HCT116 (cell line): Measurements from ENCODE around the gene GOT1. TPM values are rescaled to one million over a fixed set of nuclear protein-coding genes. Genes with fewer than 3 reads are reported as not detected.

ENCODE experiments used
- ATAC-seq: fragments of 200-7000 bp; cut with Tn5 transposase; 2 replicates; pipeline ENCODE4 v1.9.1; 2020; ENCODE audit warnings: mild to moderate bottlenecking, moderate library complexity
- BruUV-seq: library from RNA; stranded (reverse); fragments of 400-500 nt; replicated peaks from 2 replicates; lab custom pipeline; 2021; lab: Mats Ljungman, UMichigan
- CTCF ChIA-PET: fragments of 300-600 bp; sonication (Branson Sonifier 250); formaldehyde crosslinking; loops from one replicate; lab custom pipeline; 2021; ENCODE audit warnings: antibody characterized with exemption; lab: Charles Lee
- POLR2A ChIA-PET: fragments of 300-600, 350-600 bp; sonication (Branson Sonifier 250); formaldehyde crosslinking; loops from one replicate; lab custom pipeline; 2021; ENCODE audit warnings: antibody characterized with exemption; lab: Charles Lee
- RAD21 ChIA-PET, 2 experiments: fragments of 300-600 bp; sonication (Branson Sonifier 250); formaldehyde crosslinking; loops; one replicate each; lab custom pipeline; 2023; ENCODE audit warnings: low total read pairs in 2 of 2; ENCODE audit not compliant: uncharacterized antibody in 2 of 2, unreplicated experiment in 2 of 2, low non-redundant PET in 1 of 2; lab: Charles Lee
- DNase-seq: peaks from one replicate; pipeline ENCODE4 v3.0.0-alpha.2; 2010; ENCODE audit warnings: low read depth, low spot score
- H2AFZ ChIP-seq: fragments of 200-600 bp; shearing (Covaris generic), sonication (generic); 2 replicates; pipeline ENCODE4 v1.6.1; 2017; ENCODE audit warnings: low read depth, mixed run types, mixed read lengths, antibody characterized with exemption, low read length; ENCODE audit not compliant: poor library complexity, severe bottlenecking
- H3K27ac ChIP-seq: 2 replicates; pipeline ENCODE4 v1.5.1; 2012; ENCODE audit warnings: low read depth, low read length
- H3K27me3 ChIP-seq: fragments of 200-600 bp; sonication (generic); 2 replicates; pipeline ENCODE4 v1.6.1; 2016; ENCODE audit warnings: mixed run types, low read length, mixed read lengths; ENCODE audit not compliant: insufficient read depth
- H3K36me3 ChIP-seq, 2 experiments: fragments of 200-500 bp in 1 of 2; fragments of 200-600 bp in 1 of 2; sonication (Bioruptor generic) in 1 of 2; sonication (generic) in 1 of 2; 2 replicates each; pipeline versions ENCODE4 v1.5.1 to v1.6.1; 2014 to 2016; ENCODE audit warnings: low read length in 2 of 2, inconsistent platforms in 1 of 2, mixed read lengths in 1 of 2, mixed run types in 1 of 2; ENCODE audit not compliant: insufficient read depth in 2 of 2, control insufficient read depth in 1 of 2
- H3K4me1 ChIP-seq, 2 experiments: fragments of 200-600 bp in 1 of 2; sonication (generic) in 1 of 2; 2 replicates each; pipeline versions ENCODE4 v1.5.1 to v1.6.1; 2012 to 2017; ENCODE audit warnings: low read length in 2 of 2, inconsistent platforms in 1 of 2, mild to moderate bottlenecking in 1 of 2, mixed read lengths in 1 of 2, mixed run types in 1 of 2, moderate library complexity in 1 of 2; ENCODE audit not compliant: insufficient read depth in 2 of 2, control insufficient read depth in 1 of 2
- H3K4me2 ChIP-seq: fragments of 200-600 bp; sonication (generic); 2 replicates; pipeline ENCODE4 v1.6.1; 2017; ENCODE audit warnings: mixed run types, low read length, mixed read lengths
- H3K4me3 ChIP-seq, 2 experiments: fragments of 200-600 bp in 1 of 2; sonication (generic) in 1 of 2; replicated peaks in 1 of 2; 2 replicates each; pipeline ENCODE4 v1.5.1; 2011 to 2016; ENCODE audit warnings: low read length in 2 of 2, control low read depth in 1 of 2, low read depth in 1 of 2, mild to moderate bottlenecking in 1 of 2, mixed read lengths in 1 of 2, mixed run types in 1 of 2
- H3K79me2 ChIP-seq: fragments of 200-600 bp; sonication (generic); 2 replicates; pipeline ENCODE4 v1.6.1; 2017; ENCODE audit warnings: mild to moderate bottlenecking, mixed run types, low read length, moderate library complexity, mixed read lengths; ENCODE audit not compliant: insufficient read depth
- H3K9ac ChIP-seq: fragments of 200-600 bp; sonication (generic); 2 replicates; pipeline ENCODE4 v1.6.1; 2016; ENCODE audit warnings: low read length, mixed read lengths
- H3K9me2 ChIP-seq: fragments of 200-600 bp; sonication (generic), shearing (Covaris generic); 2 replicates; pipeline ENCODE4 v1.6.1; 2017; ENCODE audit warnings: mixed run types, mild to moderate bottlenecking, moderate library complexity; ENCODE audit not compliant: insufficient read depth
- H3K9me3 ChIP-seq, 2 experiments: fragments of 200-500 bp in 1 of 2; fragments of 200-600 bp in 1 of 2; sonication (Bioruptor generic) in 1 of 2; sonication (generic) in 1 of 2; 2 replicates each; pipeline ENCODE4 v1.6.1; 2014 to 2017; ENCODE audit warnings: low read length in 2 of 2, mixed read lengths in 2 of 2, inconsistent platforms in 1 of 2, low read depth in 1 of 2, mild to moderate bottlenecking in 1 of 2, mixed run types in 1 of 2, moderate library complexity in 1 of 2; ENCODE audit not compliant: control insufficient read depth in 1 of 2, insufficient read depth in 1 of 2
- H4K20me1 ChIP-seq: fragments of 200-600 bp; sonication (generic), shearing (Covaris generic); 2 replicates; pipeline ENCODE4 v1.6.1; 2017; ENCODE audit warnings: mixed run types, mild to moderate bottlenecking, moderate library complexity; ENCODE audit not compliant: insufficient read depth
- CBX3 ChIP-seq: IDR thresholded peaks from 2 replicates; pipeline ENCODE4 v1.6.1; 2012; ENCODE audit warnings: low read depth
- CEBPB ChIP-seq: IDR thresholded peaks from 2 replicates; pipeline ENCODE4 v1.6.1; 2012; ENCODE audit warnings: low read depth
- EGR1 ChIP-seq: IDR thresholded peaks from 2 replicates; pipeline ENCODE4 v1.6.1; 2012; ENCODE audit warnings: low read depth
- ELF1 ChIP-seq: IDR thresholded peaks from 2 replicates; pipeline ENCODE4 v1.6.1; 2012; ENCODE audit warnings: low read depth, borderline replicate concordance
- EZH2 ChIP-seq: fragments of 200-600 bp; sonication (generic); IDR thresholded peaks from 2 replicates; pipeline ENCODE4 v1.6.1; 2017; ENCODE audit warnings: antibody characterized with exemption, mixed run types
- EZH2phosphoT487 ChIP-seq: fragments of 200-600 bp; IDR thresholded peaks from 2 replicates; pipeline ENCODE4 v1.6.1; 2018; ENCODE audit warnings: antibody characterized with exemption, borderline replicate concordance
- FOSL1 ChIP-seq: IDR thresholded peaks from 2 replicates; pipeline ENCODE4 v1.6.1; 2012; ENCODE audit warnings: low read depth
- POLR2A ChIP-seq: IDR thresholded peaks from 2 replicates; pipeline ENCODE4 v1.7.0; 2011; ENCODE audit warnings: borderline replicate concordance; ENCODE audit not compliant: insufficient read depth, insufficient read length; ENCODE audit errors: extremely low read depth
- POLR2AphosphoS5 ChIP-seq: IDR thresholded peaks from 2 replicates; pipeline ENCODE4 v1.6.1; 2011; ENCODE audit warnings: mild to moderate bottlenecking, low read depth, low read length, moderate library complexity
- RAD21 ChIP-seq: IDR thresholded peaks from 2 replicates; pipeline ENCODE4 v1.6.1; 2012; ENCODE audit warnings: low read depth, mild to moderate bottlenecking
- SIN3A ChIP-seq: IDR thresholded peaks from 2 replicates; pipeline ENCODE4 v1.6.1; 2012; ENCODE audit warnings: low read depth
- SP1 ChIP-seq: IDR thresholded peaks from 2 replicates; pipeline ENCODE4 v1.6.1; 2012; ENCODE audit warnings: low read depth
- SRF ChIP-seq: IDR thresholded peaks from 2 replicates; pipeline ENCODE4 v1.6.1; 2012; ENCODE audit warnings: low read depth
- TCF7L2 ChIP-seq: IDR thresholded peaks from 2 replicates; pipeline ENCODE4 v1.7.0; 2011; ENCODE audit warnings: borderline replicate concordance, inconsistent platforms; ENCODE audit not compliant: insufficient read depth, insufficient read length; ENCODE audit errors: extremely low read depth
- ZNF274 ChIP-seq: fragments of 200-500 bp; sonication (Bioruptor generic); IDR thresholded peaks from 2 replicates; pipeline ENCODE4 v1.6.1; 2014; ENCODE audit warnings: mild to moderate bottlenecking, low read depth, low read length, inconsistent platforms
- intact Hi-C: fragments of 100-400 bp; cut with micrococcal nuclease; formaldehyde crosslinking; loops from 2 replicates; pipeline ENCODE4 v1.10.0; 2022
- total RNA-seq: library from RNA; stranded (reverse); gene quantifications from one replicate; pipeline ENCODE4 v1.2.1, GENCODE V29; 2021; ENCODE audit not compliant: unreplicated experiment
- TF ChIP-seq, protein P1 (sequence below): IDR thresholded peaks from 2 replicates; pipeline ENCODE4 v1.6.1; 2012
- TF ChIP-seq, protein P2 (sequence below): IDR thresholded peaks from 2 replicates; pipeline ENCODE4 v1.6.1; 2012; ENCODE audit warnings: low read depth
- TF ChIP-seq, protein P3 (sequence below): IDR thresholded peaks from 2 replicates; pipeline ENCODE4 v1.6.1; 2012
- TF ChIP-seq, protein P4 (sequence below), 3 experiments: fragments of 200-600 bp in 1 of 3; sonication (generic) in 1 of 3; IDR thresholded peaks in 2 of 3; conservative IDR thresholded peaks in 1 of 3; 2 replicates each; pipeline ENCODE4 v1.5.1; 2012 to 2017; ENCODE audit warnings: low read depth in 2 of 3, low read length in 2 of 3, antibody characterized with exemption in 1 of 3, borderline replicate concordance in 1 of 3, control low read depth in 1 of 3, mild to moderate bottlenecking in 1 of 3, mixed read lengths in 1 of 3, mixed run types in 1 of 3, moderate library complexity in 1 of 3; ENCODE audit not compliant: insufficient read depth in 1 of 3
- TF ChIP-seq, protein P5 (sequence below): IDR thresholded peaks from 2 replicates; pipeline ENCODE4 v1.6.1; 2011; ENCODE audit warnings: mild to moderate bottlenecking, low read length, moderate library complexity; ENCODE audit not compliant: insufficient replicate concordance; ENCODE audit errors: extremely low read depth

The GOT1 gene
- total RNA-seq, 1 experiment from 2014 or later, result 135 TPM

DNA sequence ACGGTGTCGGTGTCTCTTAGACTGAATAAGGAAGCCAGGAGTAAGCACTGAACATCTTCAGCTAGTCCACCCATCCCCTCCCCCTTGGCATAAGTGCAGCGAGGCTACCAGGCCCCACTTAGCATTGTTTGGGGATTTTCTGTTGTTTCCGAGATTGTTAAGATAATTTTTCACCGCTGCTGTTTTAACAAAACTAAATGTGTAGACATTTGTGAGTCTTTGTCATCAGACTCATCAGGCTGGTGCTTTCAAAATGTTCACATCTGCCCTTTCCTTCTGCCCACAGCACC, 21.0 kb upstream of the GOT1 start:
- CTCF ChIA-PET, result interaction anchor here (1.1 to 3.4 kb wide), 2 partner anchors 15 to 21 kb away, joined by 3 to 15 read pairs; partner anchors contain the start of gene GOT1
- H3K4me2 ChIP-seq, result no peak overlapping the region

More for the DNA sequence above, 21.0 kb upstream of the GOT1 start:
- Histone ChIP-seq H3K9ac (no peak overlapping the region), H3K9me2 (no peaks in the 10 kb centered on the region), H3K4me3 (no peak overlapping the region), H3K36me3 (no peaks in the 10 kb centered on the region), H3K27me3 (peaks cover 85% of the 10 kb centered on the region), H3K27ac (no peak overlapping the region), H3K79me2 (no peaks in the 10 kb centered on the region), H2AFZ (no peak overlapping the region), H3K9me3 (no peaks in the 10 kb centered on the region), H3K4me1 (no peaks in the 10 kb centered on the region), H4K20me1 (no peaks in the 10 kb centered on the region)
- TF ChIP-seq, protein P1, sequence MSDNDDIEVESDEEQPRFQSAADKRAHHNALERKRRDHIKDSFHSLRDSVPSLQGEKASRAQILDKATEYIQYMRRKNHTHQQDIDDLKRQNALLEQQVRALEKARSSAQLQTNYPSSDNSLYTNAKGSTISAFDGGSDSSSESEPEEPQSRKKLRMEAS, result no peak
- TF ChIP-seq CEBPB (no peak), EZH2phosphoT487 (no peak), EGR1 (no peak), FOSL1 (no peak), SIN3A (no peak), SP1 (no peak), POLR2AphosphoS5 (no peak), SRF (no peak), ELF1 (no peak), EZH2 (no peak), POLR2A (no peak), CBX3 (no peak), ZNF274 (no peak), RAD21 (no peak), TCF7L2 (no peak)
- TF ChIP-seq, protein P2, sequence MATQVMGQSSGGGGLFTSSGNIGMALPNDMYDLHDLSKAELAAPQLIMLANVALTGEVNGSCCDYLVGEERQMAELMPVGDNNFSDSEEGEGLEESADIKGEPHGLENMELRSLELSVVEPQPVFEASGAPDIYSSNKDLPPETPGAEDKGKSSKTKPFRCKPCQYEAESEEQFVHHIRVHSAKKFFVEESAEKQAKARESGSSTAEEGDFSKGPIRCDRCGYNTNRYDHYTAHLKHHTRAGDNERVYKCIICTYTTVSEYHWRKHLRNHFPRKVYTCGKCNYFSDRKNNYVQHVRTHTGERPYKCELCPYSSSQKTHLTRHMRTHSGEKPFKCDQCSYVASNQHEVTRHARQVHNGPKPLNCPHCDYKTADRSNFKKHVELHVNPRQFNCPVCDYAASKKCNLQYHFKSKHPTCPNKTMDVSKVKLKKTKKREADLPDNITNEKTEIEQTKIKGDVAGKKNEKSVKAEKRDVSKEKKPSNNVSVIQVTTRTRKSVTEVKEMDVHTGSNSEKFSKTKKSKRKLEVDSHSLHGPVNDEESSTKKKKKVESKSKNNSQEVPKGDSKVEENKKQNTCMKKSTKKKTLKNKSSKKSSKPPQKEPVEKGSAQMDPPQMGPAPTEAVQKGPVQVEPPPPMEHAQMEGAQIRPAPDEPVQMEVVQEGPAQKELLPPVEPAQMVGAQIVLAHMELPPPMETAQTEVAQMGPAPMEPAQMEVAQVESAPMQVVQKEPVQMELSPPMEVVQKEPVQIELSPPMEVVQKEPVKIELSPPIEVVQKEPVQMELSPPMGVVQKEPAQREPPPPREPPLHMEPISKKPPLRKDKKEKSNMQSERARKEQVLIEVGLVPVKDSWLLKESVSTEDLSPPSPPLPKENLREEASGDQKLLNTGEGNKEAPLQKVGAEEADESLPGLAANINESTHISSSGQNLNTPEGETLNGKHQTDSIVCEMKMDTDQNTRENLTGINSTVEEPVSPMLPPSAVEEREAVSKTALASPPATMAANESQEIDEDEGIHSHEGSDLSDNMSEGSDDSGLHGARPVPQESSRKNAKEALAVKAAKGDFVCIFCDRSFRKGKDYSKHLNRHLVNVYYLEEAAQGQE, result no peak
- TF ChIP-seq, protein P3, sequence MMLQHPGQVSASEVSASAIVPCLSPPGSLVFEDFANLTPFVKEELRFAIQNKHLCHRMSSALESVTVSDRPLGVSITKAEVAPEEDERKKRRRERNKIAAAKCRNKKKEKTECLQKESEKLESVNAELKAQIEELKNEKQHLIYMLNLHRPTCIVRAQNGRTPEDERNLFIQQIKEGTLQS, result no peak
- TF ChIP-seq, protein P4, sequence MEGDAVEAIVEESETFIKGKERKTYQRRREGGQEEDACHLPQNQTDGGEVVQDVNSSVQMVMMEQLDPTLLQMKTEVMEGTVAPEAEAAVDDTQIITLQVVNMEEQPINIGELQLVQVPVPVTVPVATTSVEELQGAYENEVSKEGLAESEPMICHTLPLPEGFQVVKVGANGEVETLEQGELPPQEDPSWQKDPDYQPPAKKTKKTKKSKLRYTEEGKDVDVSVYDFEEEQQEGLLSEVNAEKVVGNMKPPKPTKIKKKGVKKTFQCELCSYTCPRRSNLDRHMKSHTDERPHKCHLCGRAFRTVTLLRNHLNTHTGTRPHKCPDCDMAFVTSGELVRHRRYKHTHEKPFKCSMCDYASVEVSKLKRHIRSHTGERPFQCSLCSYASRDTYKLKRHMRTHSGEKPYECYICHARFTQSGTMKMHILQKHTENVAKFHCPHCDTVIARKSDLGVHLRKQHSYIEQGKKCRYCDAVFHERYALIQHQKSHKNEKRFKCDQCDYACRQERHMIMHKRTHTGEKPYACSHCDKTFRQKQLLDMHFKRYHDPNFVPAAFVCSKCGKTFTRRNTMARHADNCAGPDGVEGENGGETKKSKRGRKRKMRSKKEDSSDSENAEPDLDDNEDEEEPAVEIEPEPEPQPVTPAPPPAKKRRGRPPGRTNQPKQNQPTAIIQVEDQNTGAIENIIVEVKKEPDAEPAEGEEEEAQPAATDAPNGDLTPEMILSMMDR (IDR thresholded peaks at IDR 0.05 in 2 of 3, conservative IDR thresholded peaks at IDR 0.05 in 1 of 3; ENCODE audit: borderline replicate concordance in 1 of 3, insufficient read depth in 1 of 3, low read depth in 2 of 3, low read length in 2 of 3), result no peak
- TF ChIP-seq, protein P5, sequence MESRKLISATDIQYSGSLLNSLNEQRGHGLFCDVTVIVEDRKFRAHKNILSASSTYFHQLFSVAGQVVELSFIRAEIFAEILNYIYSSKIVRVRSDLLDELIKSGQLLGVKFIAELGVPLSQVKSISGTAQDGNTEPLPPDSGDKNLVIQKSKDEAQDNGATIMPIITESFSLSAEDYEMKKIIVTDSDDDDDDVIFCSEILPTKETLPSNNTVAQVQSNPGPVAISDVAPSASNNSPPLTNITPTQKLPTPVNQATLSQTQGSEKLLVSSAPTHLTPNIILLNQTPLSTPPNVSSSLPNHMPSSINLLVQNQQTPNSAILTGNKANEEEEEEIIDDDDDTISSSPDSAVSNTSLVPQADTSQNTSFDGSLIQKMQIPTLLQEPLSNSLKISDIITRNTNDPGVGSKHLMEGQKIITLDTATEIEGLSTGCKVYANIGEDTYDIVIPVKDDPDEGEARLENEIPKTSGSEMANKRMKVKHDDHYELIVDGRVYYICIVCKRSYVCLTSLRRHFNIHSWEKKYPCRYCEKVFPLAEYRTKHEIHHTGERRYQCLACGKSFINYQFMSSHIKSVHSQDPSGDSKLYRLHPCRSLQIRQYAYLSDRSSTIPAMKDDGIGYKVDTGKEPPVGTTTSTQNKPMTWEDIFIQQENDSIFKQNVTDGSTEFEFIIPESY, result no peak
- intact Hi-C loops, result no loop called here
- POLR2A ChIA-PET, result interaction anchor here (1.5 to 3.9 kb wide), 2 partner anchors 15 to 21 kb away, joined by 3 to 13 read pairs; partner anchors contain the start of gene GOT1
- DNase-seq (no peak), ATAC-seq (no peak)
- no TSS peak for BruUV-seq
- RAD21 ChIA-PET, result no interaction called here
